Vagina (tissue), 2 donors: ENCODE results near the gene GGTLC2.
"Not testable (repeated sequence)": the region's sequence is repeated elsewhere in the genome, so short reads cannot be mapped to it uniquely, and the experiment has no call there.

Experiments used
- CTCF ChIP-seq, 3 experiments: fragments of 450-650 bp in 2 of 3; fragments of 200-600 bp in 1 of 3; sonication (generic) in 1 of 3; IDR thresholded peaks; one replicate each; pipeline ENCODE4 v1.5.1; 2017 to 2019; ENCODE audit warnings: antibody characterized with exemption in 3 of 3, mild to moderate bottlenecking in 2 of 3, moderate library complexity in 2 of 3
- POLR2A ChIP-seq, 2 donors: fragments of 450-650 bp; IDR thresholded peaks; one replicate each; pipeline ENCODE4 v1.6.1; 2017; ENCODE audit warnings: antibody characterized with exemption in 2 of 2, mild to moderate bottlenecking in 2 of 2, moderate library complexity in 2 of 2

DNA sequence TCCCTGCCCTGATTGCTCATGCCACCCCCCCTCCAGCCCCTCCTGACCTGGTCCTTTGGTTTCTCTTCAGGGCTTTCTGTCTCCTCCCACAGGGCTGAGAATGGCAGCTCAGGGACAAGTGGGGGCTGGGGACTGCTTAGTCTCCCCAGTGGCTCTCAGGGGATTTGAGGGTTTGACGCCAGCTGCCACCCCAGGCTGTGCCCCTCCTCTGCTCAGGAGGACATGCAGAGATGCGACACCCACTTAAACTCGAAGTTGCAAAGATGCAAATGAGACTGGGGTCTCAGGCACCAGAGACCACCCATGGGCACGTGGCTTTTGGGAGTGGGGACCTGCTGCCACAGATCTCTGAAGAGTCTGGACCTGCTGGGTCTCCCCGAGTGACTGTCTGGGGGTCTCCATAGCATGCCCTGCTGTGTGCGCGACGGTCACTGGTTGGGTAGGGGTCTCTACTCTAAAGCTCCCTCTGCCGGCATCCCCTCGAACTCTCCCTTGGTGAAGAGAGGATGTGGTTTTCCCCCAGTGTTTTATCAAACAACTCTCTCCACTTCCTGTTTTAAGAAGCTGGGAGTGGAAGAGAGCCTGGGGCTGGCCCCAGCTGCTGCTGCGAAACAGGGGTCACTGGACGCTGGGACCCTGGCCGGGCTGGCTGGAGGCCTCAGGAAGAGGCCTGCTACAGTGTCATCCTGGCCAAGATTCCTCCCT is 9.4 kb downstream of the GGTLC2 start:
- not testable (repeated sequence) for TF ChIP-seq CTCF, POLR2A (IDR thresholded peaks at IDR 0.05)
